ENCODE data around the gene MMD2.
"Not testable (repeated sequence)": the region's sequence is repeated elsewhere in the genome, so short reads cannot be mapped to it uniquely, and the experiment has no call there.

MMD2 gene

DNA sequence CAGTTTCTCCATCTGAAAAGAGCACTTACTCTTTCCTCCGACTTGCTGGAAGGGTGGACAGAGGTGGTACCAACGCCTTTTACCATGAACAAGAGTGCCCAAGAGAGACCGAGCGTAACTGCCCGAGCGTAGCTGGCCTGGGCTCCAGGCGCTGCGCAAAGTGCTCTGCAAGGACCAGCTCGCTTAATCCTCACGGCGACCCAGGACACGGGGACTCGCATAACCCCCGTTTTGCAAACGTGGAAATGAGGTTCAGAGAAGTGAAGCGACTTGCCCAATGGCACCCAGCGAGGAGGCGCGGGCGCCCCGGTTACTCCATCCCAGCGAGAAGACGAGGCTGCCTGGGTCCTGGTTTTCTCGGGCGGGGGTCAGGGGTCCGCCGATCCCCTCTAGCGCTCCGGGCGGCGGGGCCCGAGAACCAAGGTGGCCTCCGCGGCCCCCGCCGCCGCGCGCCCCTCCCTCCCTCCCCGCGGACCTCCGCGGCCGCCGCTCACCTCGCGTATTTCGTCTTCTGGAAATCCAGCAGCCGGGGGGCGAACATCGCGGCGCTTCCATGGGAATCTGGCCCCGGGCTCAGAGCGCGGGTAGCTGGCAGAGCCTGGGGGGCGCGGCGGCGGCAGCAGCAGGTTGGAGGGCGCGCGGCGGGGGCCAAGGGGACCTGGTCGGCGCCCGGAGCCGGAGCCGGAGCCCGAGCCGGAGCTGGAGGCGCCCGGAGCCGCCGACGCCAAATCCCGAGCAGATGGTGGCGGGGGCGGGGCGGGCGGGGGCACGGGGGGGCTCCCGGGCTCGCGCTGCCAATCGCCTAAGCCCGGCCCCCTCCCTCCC lies at the start of gene MMD2:
Gene MMD2, minus strand, starts transcription at position 711 of the 825 bp plus-strand sequence. Its CDS starts 170 bp downstream, at position 541.
- no peak for DNase-seq (ENCODE audit: low read depth)

DNA sequence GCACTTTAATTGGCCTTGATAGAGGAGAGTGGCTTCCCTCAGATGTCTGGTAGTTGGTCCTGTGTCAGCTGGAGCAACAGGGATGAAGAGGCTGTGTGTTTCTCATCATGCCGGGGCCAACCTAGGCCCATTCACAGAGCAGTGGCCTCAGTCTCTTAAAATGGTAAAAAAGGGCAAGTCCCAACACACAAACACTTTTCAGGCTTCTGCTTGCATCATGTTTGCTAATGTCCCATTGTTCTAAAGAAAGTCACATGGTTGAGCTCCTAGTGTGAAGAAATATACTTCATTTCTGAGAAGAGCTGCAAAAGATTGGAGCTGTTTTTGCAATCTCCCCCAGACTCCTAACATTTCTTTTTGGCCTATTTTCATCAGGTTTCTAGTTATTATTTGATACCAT lies 46.1 kb upstream of the MMD2 start:
- no peak for DNase-seq (ENCODE audit: low read depth)

DNA sequence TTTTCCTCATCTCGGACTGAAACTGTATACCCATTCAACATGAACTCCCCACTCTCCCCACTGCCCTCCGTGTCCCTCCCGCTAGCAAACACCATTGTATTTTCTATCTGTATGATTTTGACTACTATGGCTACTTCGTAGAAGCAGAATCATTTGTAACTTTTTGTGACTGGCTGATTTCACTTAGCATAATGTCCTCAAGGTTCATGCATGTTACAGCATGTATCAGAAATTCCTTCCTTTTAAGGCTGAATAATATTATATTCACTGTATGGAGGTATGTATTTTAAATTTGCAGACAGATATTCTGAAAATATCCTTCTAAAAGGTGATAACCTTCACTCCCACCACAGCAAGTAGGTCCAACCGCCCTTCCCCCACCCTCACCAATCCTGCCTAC lies 42.9 kb upstream of the MMD2 start:
- no peak for DNase-seq (ENCODE audit: low read depth)

GRCh38 chr7:5001003-5001402 lies 42.0 kb upstream of the MMD2 start:
- no peak for DNase-seq (ENCODE audit: low read depth)

GRCh38 chr7:4999369-4999950 lies 40.5 kb upstream of the MMD2 start:
- DNase-seq (ENCODE audit: low read depth) = no peak

GRCh38 chr7:4998910-4999309 lies 39.9 kb upstream of the MMD2 start:
- no peak for DNase-seq (ENCODE audit: low read depth)

DNA sequence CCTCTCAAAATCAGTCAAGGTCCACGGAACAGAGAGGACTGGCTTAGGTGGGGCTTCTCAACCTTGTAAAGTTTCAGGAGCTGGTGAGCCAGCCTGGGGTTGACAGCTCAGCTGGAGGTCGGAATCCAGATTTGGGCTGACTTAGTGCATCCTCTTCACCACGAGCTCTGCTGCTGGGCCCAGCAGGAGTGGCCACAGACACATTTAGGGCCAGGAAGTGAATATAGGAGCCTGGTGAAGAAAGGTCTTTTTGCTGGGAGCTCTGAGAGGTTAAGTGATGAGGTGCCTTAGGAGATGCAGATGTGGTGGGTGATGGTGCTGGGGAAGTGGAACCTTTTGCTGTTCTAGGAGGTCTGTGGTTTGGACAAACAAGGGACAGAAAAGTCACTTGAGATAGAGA lies 39.3 kb upstream of the MMD2 start:
- DNase-seq (ENCODE audit: low read depth) = no peak

DNA sequence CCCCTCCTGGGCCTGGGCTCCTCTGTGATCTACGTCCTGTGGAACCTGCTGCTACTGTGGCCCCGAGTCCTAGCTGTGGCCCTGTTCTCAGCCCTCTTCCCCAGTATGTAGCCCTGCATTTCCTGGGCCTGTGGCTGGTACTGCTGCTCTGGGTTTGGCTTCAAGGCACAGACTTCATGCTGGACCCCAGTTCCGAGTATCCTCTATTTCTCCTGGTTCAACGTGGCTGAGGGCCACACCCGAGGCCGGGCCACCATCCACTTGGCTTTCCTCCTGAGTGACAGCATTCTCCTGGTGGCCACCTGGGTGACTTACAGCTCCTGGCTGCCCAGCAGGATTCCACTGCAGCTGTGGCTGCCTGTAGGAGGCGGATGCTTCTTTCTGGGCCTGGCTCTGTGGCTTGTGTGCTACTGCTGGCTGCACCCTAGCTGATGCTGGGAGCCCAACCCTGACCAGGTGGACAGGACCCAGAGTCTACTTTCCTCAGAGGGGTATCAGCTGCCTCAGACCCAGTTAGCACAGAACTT lies 37.8 kb upstream of the MMD2 start:
- DNase-seq (ENCODE audit: low read depth) = no peak

GRCh38 chr7:4995429-4995969 lies 36.5 kb upstream of the MMD2 start:
- no peak for DNase-seq (ENCODE audit: low read depth)

GRCh38 chr7:4993471-4993870 lies 34.5 kb upstream of the MMD2 start:
- no peak for DNase-seq (ENCODE audit: low read depth)

- DNase-seq (ENCODE audit: low read depth) = not testable (repeated sequence)
These were observed 23.8 kb upstream of the MMD2 start for GRCh38 chr7:4982741-4983140.

GRCh38 chr7:4981295-4981890 lies 22.4 kb upstream of the MMD2 start:
- DNase-seq (ENCODE audit: low read depth) = not testable (repeated sequence)

GRCh38 chr7:4975626-4976025 lies 16.6 kb upstream of the MMD2 start:
- not testable (repeated sequence) for DNase-seq (ENCODE audit: low read depth)

GRCh38 chr7:4973728-4974198 lies 14.8 kb upstream of the MMD2 start:
- peak; percentile 91 for DNase-seq (ENCODE audit: low read depth)

GRCh38 chr7:4972446-4972845 lies 13.5 kb upstream of the MMD2 start:
- not testable (repeated sequence) for DNase-seq (ENCODE audit: low read depth)

DNA sequence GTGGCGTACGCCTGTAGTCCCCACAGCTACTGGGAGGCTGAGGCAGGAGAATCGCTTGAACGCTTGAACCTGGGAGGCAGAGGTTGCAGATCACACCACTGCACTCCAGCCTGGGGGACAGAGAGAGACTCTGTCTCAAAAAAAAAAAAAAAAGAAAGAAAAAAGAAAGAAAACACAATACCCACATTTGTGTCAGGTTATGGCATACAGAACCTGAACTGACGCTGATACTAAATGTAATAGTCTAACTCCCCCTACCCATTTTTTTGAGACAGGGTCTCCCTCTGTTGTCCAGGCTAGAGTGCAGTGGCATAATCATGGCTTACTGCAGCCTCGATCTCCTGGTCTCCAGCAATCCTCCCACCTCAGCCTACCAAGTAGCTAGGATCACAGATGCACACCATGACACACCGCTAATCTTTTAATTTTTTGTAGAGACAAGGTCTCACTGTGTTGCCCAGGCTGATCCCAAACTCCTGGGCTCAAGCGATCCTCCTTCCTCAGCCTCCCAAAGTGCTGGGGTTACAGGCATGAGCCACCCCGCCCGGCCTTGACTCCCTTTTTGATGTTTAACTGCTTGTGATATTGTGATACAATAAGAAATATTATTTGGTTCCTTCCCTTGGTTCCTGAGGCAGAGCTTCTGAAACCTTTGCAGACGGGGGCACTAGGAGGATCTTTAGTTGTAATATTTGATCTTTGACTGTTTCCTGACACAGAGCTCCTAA lies 6.5 kb upstream of the MMD2 start:
- DNase-seq (ENCODE audit: low read depth) = no peak

DNA sequence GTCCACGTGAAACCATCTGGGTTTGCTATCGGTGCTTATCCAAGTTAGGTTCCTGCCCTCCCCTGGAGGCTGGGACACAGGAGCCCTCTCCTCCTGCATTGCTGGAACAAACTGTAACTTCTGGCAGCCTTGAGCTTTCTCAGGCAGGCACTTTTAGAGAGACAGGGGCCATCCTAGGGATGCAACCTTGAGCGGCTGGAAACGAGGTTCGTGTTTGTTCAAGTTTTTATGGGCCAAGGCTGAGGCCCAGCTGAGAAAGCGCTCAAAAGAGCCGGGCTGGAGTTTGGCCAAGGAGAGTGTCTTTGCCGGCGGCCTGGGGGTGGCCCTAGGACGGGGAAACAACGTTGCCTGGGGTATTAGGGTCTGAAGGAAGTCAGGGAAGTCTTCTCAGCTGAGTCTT lies 5.5 kb upstream of the MMD2 start:
- DNase-seq (ENCODE audit: low read depth) = no peak

DNA sequence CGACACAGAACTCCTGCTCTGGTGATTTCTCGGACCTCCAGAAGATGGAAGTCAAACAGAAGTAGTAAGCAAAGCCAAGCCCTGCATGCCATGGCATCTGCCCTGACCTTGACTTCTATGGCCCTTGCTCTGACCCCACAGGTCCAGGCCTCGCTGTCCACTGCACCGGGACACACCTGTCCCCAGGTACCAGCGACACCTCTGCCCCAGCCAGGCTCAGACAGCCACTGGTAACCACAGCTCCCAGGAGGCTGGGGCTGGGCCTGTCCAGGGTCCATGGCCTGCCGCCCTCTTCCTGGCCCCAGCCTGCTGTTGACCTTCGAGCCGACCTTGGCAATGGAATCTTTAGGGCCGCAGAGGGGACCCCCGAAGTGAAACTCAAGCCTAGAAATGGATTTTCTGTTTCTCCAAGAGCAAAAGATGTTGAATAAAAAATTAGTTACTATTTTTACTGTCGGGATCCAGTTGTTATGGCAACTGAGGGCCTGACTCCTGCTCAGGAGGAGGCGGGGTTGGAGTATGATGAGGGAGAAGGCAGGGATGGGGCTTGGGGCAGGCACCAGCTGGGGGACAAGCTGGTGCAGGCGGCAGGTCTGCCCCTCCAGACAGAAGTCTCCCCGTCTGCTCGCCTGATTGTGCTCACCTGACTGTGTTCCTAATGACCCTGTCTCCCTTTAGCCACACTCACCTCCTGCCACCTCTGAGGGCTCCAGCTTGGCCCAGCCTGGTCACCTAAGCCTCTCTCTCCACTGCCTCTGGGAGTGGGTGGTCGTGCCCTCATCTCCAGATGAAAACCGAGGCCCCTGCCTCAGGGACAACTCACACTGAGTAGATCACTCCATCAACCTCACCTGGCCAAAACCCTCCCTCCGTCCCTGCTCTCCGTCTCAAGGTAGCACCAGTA lies 4.1 kb upstream of the MMD2 start:
- DNase-seq (ENCODE audit: low read depth) = no peak

GRCh38 chr7:4960363-4960762 lies 1.4 kb upstream of the MMD2 start:
- DNase-seq (ENCODE audit: low read depth) = no peak

- no peak for DNase-seq (ENCODE audit: low read depth)
These were observed 906 bp upstream of the MMD2 start for GRCh38 chr7:4959893-4960292.

GRCh38 chr7:4959306-4959705 lies 319 bp upstream of the MMD2 start:
- no peak for DNase-seq (ENCODE audit: low read depth)

Data from EH (cell line).